HG03571 (cell line): ENCODE results near the gene SLC38A10.

Source experiments
- ATAC-seq: cut with Tn5 transposase; IDR thresholded peaks from one replicate; pipeline ENCODE4 v1.9.1; 2021; ENCODE audit not compliant: unreplicated experiment

Gene SLC38A10

GRCh38 chr17:81295031-81295675 lies at the start of gene SLC38A10:
TSS of gene SLC38A10 (minus strand) at chr17:81295307. CDS start at chr17:81294921, 386 bp downstream.
- peak; percentile 75 for ATAC-seq

DNA sequence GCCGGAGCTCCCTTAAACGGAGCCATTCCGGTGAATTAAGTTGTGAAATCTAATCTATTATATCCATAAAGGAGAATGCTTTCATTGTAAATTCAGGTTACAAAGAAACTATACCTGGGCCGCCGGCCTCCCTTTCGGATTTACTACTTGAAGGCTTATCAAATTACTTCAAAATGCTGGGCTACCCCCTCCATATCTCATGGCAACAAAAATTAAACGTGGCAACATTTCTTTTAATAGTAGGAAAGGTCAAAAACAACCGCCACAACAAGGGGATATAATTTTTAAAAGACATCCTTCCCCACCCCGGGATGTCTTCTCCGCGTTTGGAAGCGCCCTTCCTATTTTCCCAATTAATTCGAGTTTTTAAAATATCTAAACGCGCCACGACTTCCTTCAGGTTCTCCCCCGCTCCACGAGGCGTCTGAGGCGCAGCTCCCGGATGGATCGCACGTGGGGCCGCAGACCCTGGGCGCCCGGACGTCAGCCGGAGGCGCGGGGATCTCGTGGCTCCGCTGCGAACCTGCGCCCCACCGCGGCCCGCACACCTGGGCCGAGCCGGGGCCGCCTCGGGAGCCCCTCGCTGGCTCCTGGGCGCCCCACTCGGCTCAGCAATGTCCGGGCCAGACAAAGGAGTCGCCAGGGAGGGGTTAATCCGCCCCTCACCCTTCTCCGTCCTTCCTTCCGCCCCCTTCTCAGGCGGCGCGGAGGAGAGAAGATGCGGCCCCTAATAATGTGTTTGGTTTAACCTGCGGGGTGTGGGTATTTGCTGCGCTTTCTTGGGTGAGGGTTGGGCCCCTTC lies 47.4 kb upstream of the SLC38A10 start:
- ATAC-seq, result no peak

DNA sequence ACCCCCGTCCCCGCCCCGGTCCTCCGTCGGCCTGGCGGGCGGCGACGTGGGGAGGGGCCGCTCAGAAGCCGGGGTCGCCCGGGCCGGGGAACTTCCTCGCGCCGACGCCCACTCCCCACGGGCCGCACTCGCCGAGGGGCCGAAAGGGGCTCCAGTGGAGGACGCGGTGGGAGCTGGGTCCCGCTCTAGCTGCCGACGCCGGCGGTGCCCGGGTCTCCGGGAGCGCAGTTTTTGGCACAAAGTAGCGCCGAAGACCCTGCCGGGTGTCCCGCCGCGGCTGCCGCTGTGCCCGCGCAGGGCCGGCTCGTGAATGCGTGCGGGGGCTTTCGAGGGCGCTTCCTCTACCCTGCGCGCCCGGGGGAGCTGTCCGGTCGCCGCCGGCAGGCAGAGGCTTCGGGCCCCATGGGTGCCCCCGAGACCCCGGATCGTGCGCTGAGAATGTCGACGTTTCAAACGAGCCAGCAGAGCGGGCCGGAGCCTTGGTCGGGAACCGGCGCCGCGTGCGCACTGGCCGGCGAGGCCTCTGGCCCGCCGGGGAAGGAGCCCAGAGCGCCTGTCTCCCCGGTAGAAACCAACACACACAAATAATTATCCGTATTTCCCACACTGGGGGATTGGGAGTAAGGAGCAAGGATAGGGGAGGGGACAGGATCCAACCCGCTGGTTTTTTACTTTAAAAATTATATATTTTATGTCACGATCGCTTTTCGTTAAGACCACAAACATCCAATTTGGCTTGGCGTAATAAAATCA lies 46.6 kb upstream of the SLC38A10 start:
- ATAC-seq, result no peak

- no peak for ATAC-seq
Measured at GRCh38 chr17:81340607-81341515, 45.8 kb upstream of the SLC38A10 start.

- no peak for ATAC-seq
Measured at GRCh38 chr17:81339534-81340296, 44.6 kb upstream of the SLC38A10 start.

DNA sequence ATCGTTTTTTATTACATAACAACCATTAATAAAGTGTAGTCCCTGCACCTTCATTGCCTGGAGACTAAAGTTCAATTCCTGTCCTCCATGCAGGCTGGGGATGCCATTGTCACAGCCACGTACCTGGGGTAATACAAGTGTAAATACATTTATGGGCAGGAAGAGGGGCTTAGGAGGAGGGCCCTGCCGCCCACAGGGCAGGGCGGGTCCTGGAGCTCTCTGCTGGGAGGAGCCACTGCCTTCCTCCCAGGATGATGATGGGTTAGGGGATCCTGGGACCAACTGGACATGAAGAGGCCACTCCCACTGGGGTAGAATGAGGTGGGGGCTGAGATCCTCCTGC lies 44.1 kb upstream of the SLC38A10 start:
- no peak for ATAC-seq

- no peak for ATAC-seq
Measured at GRCh38 chr17:81338274-81339190, 43.4 kb upstream of the SLC38A10 start.

DNA sequence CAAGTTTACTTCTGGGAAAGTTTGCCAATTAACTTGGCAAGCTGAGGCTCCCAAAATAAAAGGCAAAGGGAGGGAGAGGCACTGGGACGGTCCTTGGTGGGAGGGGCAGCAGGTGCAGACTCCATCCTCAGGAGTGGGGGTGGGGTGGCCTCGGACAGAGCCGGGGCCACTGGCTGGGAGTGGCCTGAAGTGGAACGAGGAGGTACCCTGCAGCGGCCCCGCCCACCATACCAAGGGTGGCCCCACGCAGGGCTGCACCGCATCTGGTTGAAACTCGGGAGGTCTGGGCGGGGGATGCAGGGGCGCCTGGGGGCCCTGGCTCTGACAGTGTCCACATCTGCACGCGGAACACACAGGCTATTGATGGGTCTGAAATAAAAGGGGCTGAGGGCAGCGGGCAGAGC lies 42.4 kb upstream of the SLC38A10 start:
- no peak for ATAC-seq

DNA sequence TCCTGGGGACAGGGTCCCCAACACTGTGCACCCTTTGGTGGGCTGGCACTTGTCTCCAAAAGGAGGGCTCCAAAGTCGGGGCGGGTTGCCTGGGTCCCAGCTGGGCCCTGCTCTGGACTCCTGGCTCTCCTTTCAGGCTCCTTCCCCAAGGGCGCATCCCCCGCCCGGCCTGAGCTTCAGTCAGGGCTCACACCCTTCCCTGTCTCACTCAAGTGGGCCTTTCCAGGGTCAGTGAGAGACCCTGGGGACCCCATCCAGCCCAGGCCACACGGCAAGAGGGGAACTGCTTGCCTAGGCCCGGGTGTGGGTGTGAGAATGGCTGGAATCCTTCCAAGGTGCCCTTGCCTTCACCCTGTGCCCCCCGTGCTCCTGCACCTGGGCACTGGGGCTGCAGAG lies 41.8 kb upstream of the SLC38A10 start:
- ATAC-seq, result no peak

- no peak for ATAC-seq
Measured at GRCh38 chr17:81336296-81336929, 41.3 kb upstream of the SLC38A10 start.

DNA sequence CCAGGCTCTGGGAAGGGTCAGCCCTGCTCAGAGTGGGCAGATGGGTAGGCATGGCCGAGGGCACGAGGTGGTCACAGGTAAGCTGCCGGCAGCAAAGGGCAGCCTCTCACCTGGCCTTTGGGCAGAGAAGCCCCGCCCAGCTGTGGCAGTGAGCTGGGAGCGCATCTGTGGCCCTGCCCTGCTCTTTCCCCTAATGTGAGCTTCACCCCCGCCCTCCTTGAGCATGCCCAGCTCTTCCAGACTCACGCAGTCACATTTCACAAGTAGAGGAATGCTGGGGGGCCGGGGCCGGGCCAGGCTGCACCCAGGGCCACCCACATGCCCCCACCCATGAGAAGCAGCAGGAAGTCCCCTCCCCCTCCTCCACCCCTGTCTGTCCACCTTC lies 40.7 kb upstream of the SLC38A10 start:
- ATAC-seq, result no peak

DNA sequence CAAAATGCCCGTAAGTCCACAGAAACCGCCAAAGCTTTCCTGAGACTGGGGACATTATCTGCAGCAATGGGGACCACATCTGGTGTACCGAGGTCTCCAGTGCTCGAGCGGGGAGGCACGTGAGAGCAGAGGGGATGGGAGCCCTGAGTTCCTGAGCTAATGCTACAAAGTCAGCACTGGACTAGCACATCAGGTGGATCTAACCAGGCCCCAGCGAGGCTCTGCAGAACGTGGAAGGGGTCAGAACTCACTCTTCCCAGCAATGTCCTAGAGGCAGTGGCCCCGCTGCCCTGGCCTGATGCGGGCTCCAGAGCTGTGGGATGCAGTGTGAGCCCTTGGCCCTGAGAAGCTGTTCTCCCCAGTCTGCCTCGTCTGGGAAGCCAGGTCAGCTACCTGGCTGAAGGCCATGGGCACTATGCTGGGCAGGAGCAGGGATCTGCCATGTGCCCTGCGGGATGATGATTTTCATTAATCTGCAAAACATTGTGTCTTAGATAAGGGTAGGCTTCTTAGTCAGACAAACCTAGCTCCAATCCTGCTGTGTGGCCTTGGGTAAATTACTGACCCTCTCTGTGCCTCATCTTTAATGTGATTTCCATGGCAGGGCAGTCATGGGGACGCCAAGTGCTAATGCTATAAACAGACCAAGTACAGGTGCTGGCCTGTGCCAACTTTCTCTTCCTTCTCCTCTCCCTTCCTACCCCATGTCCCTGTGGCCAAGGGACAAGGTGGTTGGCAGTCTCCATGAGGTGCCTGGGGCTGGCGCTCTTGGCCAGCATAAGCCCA lies 40.1 kb upstream of the SLC38A10 start:
- no peak for ATAC-seq

DNA sequence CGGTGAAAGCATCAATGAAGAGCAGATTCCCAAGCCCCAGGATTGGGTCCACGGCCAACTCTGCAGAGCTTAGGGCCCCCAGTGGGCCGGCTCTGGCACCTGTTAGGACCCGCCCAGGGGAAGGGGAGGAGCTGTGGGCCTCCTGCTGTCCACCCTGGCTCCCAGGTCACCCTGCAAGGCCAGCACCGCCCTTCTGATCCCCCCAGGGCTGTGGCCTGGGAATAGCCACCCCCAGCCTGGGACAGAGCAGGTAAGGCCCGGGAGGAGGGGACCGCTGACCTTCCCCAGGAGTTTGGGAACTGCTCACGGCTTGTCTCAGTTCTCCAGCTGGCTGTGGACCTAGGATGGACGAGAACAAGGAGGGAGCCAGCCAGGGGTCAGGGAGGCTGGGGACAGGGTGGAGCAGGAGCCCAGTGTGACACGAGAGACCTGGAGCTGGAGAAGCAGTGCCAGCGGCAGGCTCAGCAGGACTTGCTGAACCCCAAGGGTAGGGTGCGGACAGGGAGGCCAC lies 39.3 kb upstream of the SLC38A10 start:
- no peak for ATAC-seq

DNA sequence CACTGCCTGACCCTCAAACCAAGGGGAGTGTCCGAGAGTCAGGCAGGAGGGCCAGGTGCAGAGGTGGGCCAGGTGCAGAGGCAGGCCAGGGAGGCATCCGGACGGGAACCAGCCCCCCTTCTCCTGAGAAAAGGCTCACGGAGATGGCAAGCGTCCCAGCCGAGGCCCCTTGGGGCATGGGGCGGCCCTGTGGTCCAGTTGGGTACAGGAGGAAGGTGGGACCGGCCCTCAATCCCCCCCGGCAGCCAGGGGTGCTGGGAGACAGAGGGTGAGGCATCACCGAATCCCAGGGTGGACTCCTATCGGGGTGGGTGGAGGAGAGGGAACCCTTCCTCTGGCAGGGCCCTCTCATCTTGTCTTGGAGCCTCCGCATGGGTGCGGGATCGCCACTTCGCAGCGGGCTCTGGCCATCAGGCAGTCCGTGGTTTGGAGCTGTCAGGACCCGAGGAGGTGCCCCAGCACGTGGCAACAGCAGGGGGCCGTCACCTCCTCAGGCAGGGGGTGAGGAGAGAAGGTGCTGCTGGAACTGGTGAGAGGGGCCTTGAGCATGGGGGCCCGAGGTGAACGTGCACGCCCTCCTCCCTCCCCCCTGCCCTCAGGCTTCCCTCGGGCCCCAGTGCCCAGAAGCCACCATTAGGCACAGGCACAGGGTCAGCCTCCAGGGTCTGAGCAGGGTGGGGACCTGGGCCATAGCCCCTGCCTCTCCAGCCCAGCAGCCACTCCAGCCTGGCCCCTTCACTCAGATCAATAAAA lies 38.7 kb upstream of the SLC38A10 start:
- ATAC-seq, result no peak

GRCh38 chr17:81332914-81333528 lies 37.9 kb upstream of the SLC38A10 start:
- ATAC-seq, result no peak

DNA sequence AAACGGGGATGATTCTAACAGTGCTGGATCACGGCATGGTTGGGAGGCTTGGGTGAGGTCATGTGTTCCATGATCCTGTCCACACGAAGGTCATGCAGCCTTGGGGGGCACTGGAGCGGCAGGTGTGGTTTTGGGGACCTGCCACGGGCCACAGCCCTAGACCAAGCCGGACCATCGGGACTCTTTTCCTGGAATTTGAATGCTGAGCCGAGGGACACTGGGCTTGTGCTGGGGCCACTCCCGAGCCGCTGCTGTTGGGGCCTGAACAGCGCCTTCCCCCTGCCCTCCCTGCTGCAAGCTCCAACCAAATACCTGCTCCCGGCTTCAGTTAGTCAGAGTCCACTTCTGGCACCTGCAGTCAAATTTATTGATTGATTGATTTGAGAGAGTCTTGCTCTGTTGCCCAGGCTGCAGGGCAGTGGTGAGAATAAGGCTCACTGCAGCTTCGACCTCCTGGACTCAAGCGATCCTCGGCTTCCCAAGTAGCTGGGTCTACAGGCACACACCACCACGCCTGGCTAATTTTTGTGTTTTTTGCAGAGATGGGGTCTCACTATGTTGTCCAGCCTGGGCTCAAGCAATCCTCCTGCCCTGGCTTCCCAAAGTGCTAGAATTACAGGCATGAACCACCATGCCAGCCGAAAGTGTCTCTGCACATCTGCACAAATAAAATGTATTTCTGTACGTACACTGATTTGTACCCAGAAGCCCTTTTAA lies 37.2 kb upstream of the SLC38A10 start:
- no peak for ATAC-seq
